Measurements from ENCODE around the gene LRRN4.

The LRRN4 gene

DNA sequence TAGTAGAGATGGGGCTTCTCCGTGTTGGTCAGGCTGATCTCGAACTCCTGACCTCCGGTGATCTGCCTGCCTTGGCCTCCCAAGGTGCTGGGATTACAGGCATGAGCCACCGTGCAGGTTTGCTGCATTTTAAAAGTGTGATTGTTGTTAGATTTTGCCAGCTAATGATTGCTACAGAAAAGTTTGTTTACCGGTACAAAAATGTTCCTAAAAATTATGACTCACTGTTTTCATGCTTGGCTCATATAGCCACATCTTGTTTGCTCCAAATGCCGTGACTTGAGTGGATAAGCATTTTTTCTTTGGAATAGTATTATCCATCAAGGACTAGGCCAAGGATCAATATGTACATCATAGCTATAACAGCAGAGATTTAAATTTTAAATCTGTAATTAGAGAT, 24.3 kb downstream of the LRRN4 start:
- Histone ChIP-seq H3K79me2 (ENCODE audit: control insufficient read depth, low read length) (peaks cover 16% of the 10 kb centered on the region), H3K27me3 (ENCODE audit: control insufficient read depth, low read length) (no peaks in the 10 kb centered on the region), H3K9me3 (ENCODE audit: control insufficient read depth, insufficient read depth, low read length) (no peaks in the 10 kb centered on the region), H3K4me3 (ENCODE audit: low read length) (no peak overlapping the region), H4K20me1 (ENCODE audit: control insufficient read depth, insufficient read depth, low read depth, low read length) (no peaks in the 10 kb centered on the region; the same call in 1 of the 2 replicates), H3F3A (ENCODE audit: control insufficient read depth, insufficient read depth) (no peaks in the 10 kb centered on the region), H3K36me3 (ENCODE audit: control insufficient read depth, low read length) (peaks cover 58% of the 10 kb centered on the region), H3K4me1 (ENCODE audit: control insufficient read depth, low read length) (0 out of 2 replicates have a peak, but pooled peaks cover 3% of the 10 kb centered on the region), H3K9me2 (replicated peaks; ENCODE audit: control insufficient read depth, low read length) (no peaks in the 10 kb centered on the region), H3K4me2 (ENCODE audit: low read length) (no peak overlapping the region), H3K27ac (ENCODE audit: low read depth, low read length) (no peak overlapping the region)
- TF ChIP-seq, protein P1, sequence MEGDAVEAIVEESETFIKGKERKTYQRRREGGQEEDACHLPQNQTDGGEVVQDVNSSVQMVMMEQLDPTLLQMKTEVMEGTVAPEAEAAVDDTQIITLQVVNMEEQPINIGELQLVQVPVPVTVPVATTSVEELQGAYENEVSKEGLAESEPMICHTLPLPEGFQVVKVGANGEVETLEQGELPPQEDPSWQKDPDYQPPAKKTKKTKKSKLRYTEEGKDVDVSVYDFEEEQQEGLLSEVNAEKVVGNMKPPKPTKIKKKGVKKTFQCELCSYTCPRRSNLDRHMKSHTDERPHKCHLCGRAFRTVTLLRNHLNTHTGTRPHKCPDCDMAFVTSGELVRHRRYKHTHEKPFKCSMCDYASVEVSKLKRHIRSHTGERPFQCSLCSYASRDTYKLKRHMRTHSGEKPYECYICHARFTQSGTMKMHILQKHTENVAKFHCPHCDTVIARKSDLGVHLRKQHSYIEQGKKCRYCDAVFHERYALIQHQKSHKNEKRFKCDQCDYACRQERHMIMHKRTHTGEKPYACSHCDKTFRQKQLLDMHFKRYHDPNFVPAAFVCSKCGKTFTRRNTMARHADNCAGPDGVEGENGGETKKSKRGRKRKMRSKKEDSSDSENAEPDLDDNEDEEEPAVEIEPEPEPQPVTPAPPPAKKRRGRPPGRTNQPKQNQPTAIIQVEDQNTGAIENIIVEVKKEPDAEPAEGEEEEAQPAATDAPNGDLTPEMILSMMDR (IDR thresholded peaks at IDR 0.05; ENCODE audit: low read depth, low read length, poor library complexity, severe bottlenecking) = no peak
- TF ChIP-seq EZH2phosphoT487 (IDR thresholded peaks at IDR 0.05; ENCODE audit: borderline replicate concordance, low read length) = no peak

DNA sequence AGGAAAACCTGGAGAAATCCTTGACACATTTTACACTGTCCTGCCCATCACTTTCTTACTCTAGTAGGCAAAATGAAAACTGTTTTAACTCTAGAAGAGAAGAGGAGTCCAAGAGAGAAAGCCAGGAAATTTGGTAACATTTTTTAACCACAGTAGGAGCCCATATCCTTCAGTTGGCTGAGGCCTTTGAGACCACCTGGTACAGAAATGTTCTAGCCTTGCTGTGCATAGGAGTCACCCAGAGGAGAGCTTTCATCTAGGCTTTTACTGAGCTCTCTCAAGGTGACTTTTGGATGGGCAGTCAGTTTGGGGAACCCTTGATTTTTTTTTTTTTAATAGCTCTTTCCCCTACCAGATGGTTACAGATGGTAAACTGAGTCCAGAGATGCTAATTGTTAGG, 25.0 kb downstream of the LRRN4 start:
- no peaks in the 10 kb centered on the region; the same call in 1 of the 2 replicates for H4K20me1 ChIP-seq (ENCODE audit: control insufficient read depth, insufficient read depth, low read depth, low read length)
- H3K4me1 ChIP-seq (ENCODE audit: control insufficient read depth, low read length) = 0 out of 2 replicates have a peak, but pooled peaks cover 3% of the 10 kb centered on the region
- peaks cover 16% of the 10 kb centered on the region for H3K79me2 ChIP-seq (ENCODE audit: control insufficient read depth, low read length)
- H3F3A ChIP-seq (ENCODE audit: control insufficient read depth, insufficient read depth) = no peaks in the 10 kb centered on the region
- H3K4me2 ChIP-seq (ENCODE audit: low read length) = no peak overlapping the region
- no peak overlapping the region for H3K27ac ChIP-seq (ENCODE audit: low read depth, low read length)
- no peaks in the 10 kb centered on the region for H3K27me3 ChIP-seq (ENCODE audit: control insufficient read depth, low read length)
- no peak overlapping the region for H3K4me3 ChIP-seq (ENCODE audit: low read length)
- H3K9me3 ChIP-seq (ENCODE audit: control insufficient read depth, insufficient read depth, low read length) = no peaks in the 10 kb centered on the region
- H3K9me2 ChIP-seq (replicated peaks; ENCODE audit: control insufficient read depth, low read length) = no peaks in the 10 kb centered on the region
- TF ChIP-seq, protein P1 (IDR thresholded peaks at IDR 0.05; ENCODE audit: low read depth, low read length, poor library complexity, severe bottlenecking) = no peak
- TF ChIP-seq EZH2phosphoT487 (IDR thresholded peaks at IDR 0.05; ENCODE audit: borderline replicate concordance, low read length) = no peak
- H3K36me3 ChIP-seq (ENCODE audit: control insufficient read depth, low read length) = peaks cover 58% of the 10 kb centered on the region

DNA sequence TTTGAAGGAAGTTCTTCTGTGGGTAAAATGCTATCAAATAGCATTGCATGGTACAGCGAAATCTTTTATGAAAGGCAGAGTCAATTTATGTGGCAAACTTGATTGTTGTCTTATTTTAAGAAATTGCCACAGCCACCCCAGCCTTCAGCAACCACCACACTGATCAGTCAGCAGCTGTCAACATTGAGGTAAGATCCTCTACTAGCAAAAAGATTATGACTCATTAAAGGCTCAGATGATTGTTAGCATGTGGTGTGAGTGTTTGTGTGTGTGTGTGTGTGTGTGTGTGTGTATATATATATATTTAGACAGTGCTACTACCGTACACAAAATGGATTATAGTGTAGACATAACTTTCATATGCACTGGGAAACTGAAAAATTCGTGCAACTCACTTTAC, 27.8 kb downstream of the LRRN4 start:
- no peaks in the 10 kb centered on the region for H3K9me3 ChIP-seq (ENCODE audit: control insufficient read depth, insufficient read depth, low read length)
- H3K9me2 ChIP-seq (replicated peaks; ENCODE audit: control insufficient read depth, low read length) = no peaks in the 10 kb centered on the region
- no peak overlapping the region for H3K27ac ChIP-seq (ENCODE audit: low read depth, low read length)
- H4K20me1 ChIP-seq (ENCODE audit: control insufficient read depth, insufficient read depth, low read depth, low read length) = no peaks in the 10 kb centered on the region; the same call in 1 of the 2 replicates
- H3K4me2 ChIP-seq (ENCODE audit: low read length) = no peak overlapping the region
- no peak for TF ChIP-seq EZH2phosphoT487 (IDR thresholded peaks at IDR 0.05; ENCODE audit: borderline replicate concordance, low read length)
- TF ChIP-seq, protein P1 (IDR thresholded peaks at IDR 0.05; ENCODE audit: low read depth, low read length, poor library complexity, severe bottlenecking) = no peak
- no peak overlapping the region for H3K4me3 ChIP-seq (ENCODE audit: low read length)
- no peaks in the 10 kb centered on the region for H3K27me3 ChIP-seq (ENCODE audit: control insufficient read depth, low read length)
- H3K36me3 ChIP-seq (ENCODE audit: control insufficient read depth, low read length) = peaks cover 67% of the 10 kb centered on the region
- peaks cover 30% of the 10 kb centered on the region for H3K79me2 ChIP-seq (ENCODE audit: control insufficient read depth, low read length)
- 0 out of 2 replicates have a peak, but pooled peaks cover 3% of the 10 kb centered on the region for H3K4me1 ChIP-seq (ENCODE audit: control insufficient read depth, low read length)
- H3F3A ChIP-seq (ENCODE audit: control insufficient read depth, insufficient read depth) = no peaks in the 10 kb centered on the region

Measured in DOHH2 (cell line).